Ascending aorta (tissue), 2 donors: ENCODE data around the gene MIS18BP1. TPM values are rescaled to one million over a fixed set of nuclear protein-coding genes. Genes with fewer than 3 reads are reported as not detected.

ENCODE experiments used
- DNase-seq, 2 donors: peaks; one replicate each; pipeline ENCODE4 v3.0.0-alpha.2; 2019; ENCODE audit warnings: low spot score in 2 of 2
- H3K27ac ChIP-seq, 2 donors: fragments of 200-600 bp; sonication (generic); one replicate each; pipeline ENCODE4 v1.5.1; 2016 to 2017; ENCODE audit warnings: mild to moderate bottlenecking in 1 of 2
- H3K27me3 ChIP-seq: fragments of 200-600 bp; sonication (generic); one replicate; pipeline ENCODE4 v1.5.1; 2017
- H3K36me3 ChIP-seq, 2 donors: fragments of 200-600 bp; sonication (generic); one replicate each; pipeline ENCODE4 v1.5.1; 2016
- H3K4me1 ChIP-seq, 2 donors: fragments of 200-600 bp; sonication (generic); one replicate each; pipeline ENCODE4 v1.5.1; 2016 to 2017; ENCODE audit warnings: mild to moderate bottlenecking in 1 of 2
- H3K4me3 ChIP-seq, 2 donors: fragments of 200-600 bp; sonication (generic); one replicate each; pipeline ENCODE4 v1.5.1; 2016 to 2017; ENCODE audit warnings: mild to moderate bottlenecking in 1 of 2
- H3K9me3 ChIP-seq, 2 donors: fragments of 200-600 bp; sonication (generic); one replicate each; pipeline ENCODE4 v1.5.1; 2016
- CTCF ChIP-seq, 3 experiments: fragments of 200-600 bp in 2 of 3; fragments of 450-650 bp in 1 of 3; sonication (generic) in 2 of 3; IDR thresholded peaks; one replicate each; pipeline ENCODE4 v1.5.1; 2016 to 2019; ENCODE audit warnings: antibody characterized with exemption in 3 of 3, mild to moderate bottlenecking in 1 of 3, moderate library complexity in 1 of 3
- intact Hi-C: fragments of 100-400 bp; cut with DNase I; formaldehyde crosslinking; loops from one replicate; pipeline ENCODE4 v1.15.1; 2023
- total RNA-seq: library from RNA; depleted of rRNA; stranded (reverse); fragments of >200 nt; gene quantifications from one replicate; pipeline ENCODE4 v1.1.0, GENCODE V29; 2016

Gene MIS18BP1
- total RNA-seq, 1 donor from 2014 or later: 35.9 TPM

GRCh38 chr14:45251912-45252311 lies 1.1 kb downstream of the MIS18BP1 start:
- TF ChIP-seq CTCF (IDR thresholded peaks at IDR 0.05): no peak
- Histone ChIP-seq H3K4me3 (peak overlapping the region; percentile 66 to 76), H3K9me3 (no peaks in the 10 kb centered on the region), H3K36me3 (no peaks in the 10 kb centered on the region), H3K4me1 (peaks cover 0 to 9% of the 10 kb centered on the region in 2 donors), H3K27me3 (no peaks in the 10 kb centered on the region), H3K27ac (no peak overlapping the region)
- DNase-seq: no peak
- intact Hi-C loops: loop anchor here (2.0 to 5.0 kb wide), 3 partner anchors 117 to 355 kb away; partner anchors contain the start of genes FANCM, FKBP3 and KLHL28

GRCh38 chr14:45249856-45250575 lies 3.0 kb downstream of the MIS18BP1 start:
- no peak for DNase-seq
- intact Hi-C loops: loop anchor here (5.0 kb wide), 1 partner anchor 353 kb away; a partner anchor contains a TSS
- H3K4me3 ChIP-seq: no peak overlapping the region
- no peaks in the 10 kb centered on the region for H3K9me3 ChIP-seq
- no peaks in the 10 kb centered on the region for H3K36me3 ChIP-seq
- no peaks in the 10 kb centered on the region for H3K27me3 ChIP-seq
- peaks cover 0 to 9% of the 10 kb centered on the region in 2 donors for H3K4me1 ChIP-seq
- peak overlapping the region in 1 of 2 donors; percentile 30 for H3K27ac ChIP-seq
- TF ChIP-seq CTCF (IDR thresholded peaks at IDR 0.05): no peak

GRCh38 chr14:45247427-45247826 lies 5.6 kb downstream of the MIS18BP1 start:
- Histone ChIP-seq H3K36me3 (no peaks in the 10 kb centered on the region), H3K4me3 (no peak overlapping the region), H3K4me1 (peaks cover 0 to 10% of the 10 kb centered on the region in 2 donors), H3K9me3 (no peaks in the 10 kb centered on the region), H3K27me3 (no peaks in the 10 kb centered on the region), H3K27ac (no peak overlapping the region)
- intact Hi-C loops: no loop called here
- no peak for TF ChIP-seq CTCF (IDR thresholded peaks at IDR 0.05)
- no peak for DNase-seq

- no peaks in the 10 kb centered on the region for H3K27me3 ChIP-seq
- H3K36me3 ChIP-seq: no peaks in the 10 kb centered on the region
- intact Hi-C loops: no loop called here
- no peak for TF ChIP-seq CTCF (IDR thresholded peaks at IDR 0.05)
- peaks cover 0 to 8% of the 10 kb centered on the region in 2 donors for H3K4me1 ChIP-seq
- no peak overlapping the region for H3K27ac ChIP-seq
- H3K9me3 ChIP-seq: no peaks in the 10 kb centered on the region
- no peak for DNase-seq
- no peak overlapping the region for H3K4me3 ChIP-seq
Measured at GRCh38 chr14:45246691-45247090, 6.3 kb downstream of the MIS18BP1 start.

- intact Hi-C loops: no loop called here
- no peaks in the 10 kb centered on the region for H3K9me3 ChIP-seq
- no peak overlapping the region for H3K4me3 ChIP-seq
- TF ChIP-seq CTCF (IDR thresholded peaks at IDR 0.05): no peak
- H3K27me3 ChIP-seq: no peaks in the 10 kb centered on the region
- H3K4me1 ChIP-seq: peaks cover 0 to 5% of the 10 kb centered on the region in 2 donors
- no peaks in the 10 kb centered on the region for H3K36me3 ChIP-seq
- H3K27ac ChIP-seq: no peak overlapping the region
- DNase-seq: no peak
Measured at GRCh38 chr14:45246151-45246550, 6.9 kb downstream of the MIS18BP1 start.
